ENCODE measurements around the gene EMC10.

Gene EMC10

DNA sequence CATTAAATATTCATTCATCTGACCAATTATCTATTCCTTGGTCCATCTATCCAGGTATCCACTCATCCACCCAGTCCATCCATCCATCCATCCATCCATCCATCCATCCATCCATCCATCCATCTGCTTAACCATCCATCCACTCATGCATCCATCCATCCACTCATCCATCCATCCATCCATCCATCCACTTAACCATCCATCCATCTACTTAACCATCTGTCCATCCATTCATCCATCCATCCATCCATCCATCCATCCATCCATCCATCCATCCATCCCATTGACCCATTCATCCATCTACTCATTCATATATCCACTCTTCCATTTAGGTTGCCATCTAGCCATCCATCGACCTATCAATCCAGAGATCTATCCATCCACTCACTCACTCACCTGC is 32.2 kb upstream of the EMC10 start:
- no peak overlapping the region for H3K27ac ChIP-seq
- TF ChIP-seq, protein P1, sequence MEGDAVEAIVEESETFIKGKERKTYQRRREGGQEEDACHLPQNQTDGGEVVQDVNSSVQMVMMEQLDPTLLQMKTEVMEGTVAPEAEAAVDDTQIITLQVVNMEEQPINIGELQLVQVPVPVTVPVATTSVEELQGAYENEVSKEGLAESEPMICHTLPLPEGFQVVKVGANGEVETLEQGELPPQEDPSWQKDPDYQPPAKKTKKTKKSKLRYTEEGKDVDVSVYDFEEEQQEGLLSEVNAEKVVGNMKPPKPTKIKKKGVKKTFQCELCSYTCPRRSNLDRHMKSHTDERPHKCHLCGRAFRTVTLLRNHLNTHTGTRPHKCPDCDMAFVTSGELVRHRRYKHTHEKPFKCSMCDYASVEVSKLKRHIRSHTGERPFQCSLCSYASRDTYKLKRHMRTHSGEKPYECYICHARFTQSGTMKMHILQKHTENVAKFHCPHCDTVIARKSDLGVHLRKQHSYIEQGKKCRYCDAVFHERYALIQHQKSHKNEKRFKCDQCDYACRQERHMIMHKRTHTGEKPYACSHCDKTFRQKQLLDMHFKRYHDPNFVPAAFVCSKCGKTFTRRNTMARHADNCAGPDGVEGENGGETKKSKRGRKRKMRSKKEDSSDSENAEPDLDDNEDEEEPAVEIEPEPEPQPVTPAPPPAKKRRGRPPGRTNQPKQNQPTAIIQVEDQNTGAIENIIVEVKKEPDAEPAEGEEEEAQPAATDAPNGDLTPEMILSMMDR (conservative IDR thresholded peaks at IDR 0.05): no peak
- no peak for TF ChIP-seq ZFX (IDR thresholded peaks at IDR 0.05)

DNA sequence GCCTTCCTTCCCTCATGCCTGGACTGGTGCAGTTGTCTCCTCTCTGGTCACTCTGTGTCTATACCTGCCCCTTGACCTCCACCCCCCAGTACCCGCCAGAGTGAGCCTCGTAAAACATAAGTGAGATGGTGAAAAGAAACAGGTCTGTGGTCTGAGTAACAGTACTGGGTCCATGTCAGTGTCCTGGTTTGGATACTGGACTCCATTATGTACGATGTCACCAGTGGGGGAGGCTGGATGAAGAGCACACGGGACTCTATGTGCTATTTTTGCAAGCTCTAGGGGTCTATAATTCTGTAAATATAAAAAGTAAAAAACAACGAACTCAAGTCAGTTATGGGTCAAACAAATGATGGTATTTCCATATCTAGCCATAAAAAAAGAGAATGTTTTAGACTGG is 29.3 kb upstream of the EMC10 start:
- TF ChIP-seq, protein P1 (conservative IDR thresholded peaks at IDR 0.05): no peak
- TF ChIP-seq ZFX (IDR thresholded peaks at IDR 0.05): no peak
- H3K27ac ChIP-seq: no peak overlapping the region

DNA sequence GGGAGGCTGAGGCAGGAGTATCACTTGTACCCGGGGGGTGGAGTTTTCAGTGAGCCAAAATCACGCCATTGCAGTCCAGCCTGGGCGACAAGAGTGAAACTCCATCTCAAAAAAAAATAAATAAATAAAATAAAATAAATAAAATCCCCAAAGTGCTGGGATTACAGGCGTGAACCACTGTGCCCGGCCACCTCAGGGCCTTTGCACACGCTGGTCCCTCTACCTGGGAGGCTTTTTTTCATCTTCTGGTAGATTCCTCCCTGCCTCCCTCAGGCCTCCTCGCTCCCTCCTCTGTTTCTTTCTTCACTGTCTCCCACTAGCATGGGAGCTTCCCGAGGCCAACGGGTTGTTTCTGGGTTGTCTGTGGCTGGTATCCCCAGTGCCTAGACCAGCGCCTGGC is 28.6 kb upstream of the EMC10 start:
- no peak overlapping the region for H3K27ac ChIP-seq
- TF ChIP-seq ZFX (IDR thresholded peaks at IDR 0.05): no peak
- TF ChIP-seq, protein P1 (conservative IDR thresholded peaks at IDR 0.05): no peak

DNA sequence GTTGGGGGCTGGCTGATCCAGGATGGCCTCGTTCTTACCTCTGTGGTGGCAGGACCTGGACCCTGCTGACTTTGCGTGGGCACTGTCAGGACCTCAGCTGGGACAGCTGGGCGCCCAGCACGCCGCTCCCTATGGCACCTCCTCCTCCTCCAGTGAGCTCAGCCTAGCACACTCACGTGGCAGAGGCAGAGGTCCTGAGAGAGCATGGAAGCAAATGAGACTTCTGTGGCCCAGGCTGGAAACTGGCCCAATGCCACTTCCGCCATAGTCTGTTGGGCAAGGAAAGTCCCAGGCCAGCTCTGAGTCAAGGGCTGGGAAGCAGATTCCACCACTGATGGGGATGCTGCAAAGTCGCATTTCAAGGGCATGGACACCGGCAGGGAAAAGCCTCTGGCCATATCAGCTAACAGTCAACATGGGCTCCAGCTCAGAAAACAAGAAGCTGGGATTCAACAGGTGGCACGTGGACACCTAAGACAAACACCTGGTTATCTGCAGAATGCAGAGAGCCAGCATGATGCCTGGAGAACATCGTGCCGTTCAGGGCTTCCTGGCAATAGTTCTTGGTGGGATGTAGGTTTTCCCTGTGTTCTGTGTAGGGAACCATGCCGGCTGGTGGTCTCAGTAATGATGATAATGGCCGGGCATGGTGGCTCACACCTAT is 26.9 kb upstream of the EMC10 start:
- TF ChIP-seq, protein P1 (conservative IDR thresholded peaks at IDR 0.05): no peak
- TF ChIP-seq ZFX (IDR thresholded peaks at IDR 0.05): no peak
- no peak overlapping the region for H3K27ac ChIP-seq

DNA sequence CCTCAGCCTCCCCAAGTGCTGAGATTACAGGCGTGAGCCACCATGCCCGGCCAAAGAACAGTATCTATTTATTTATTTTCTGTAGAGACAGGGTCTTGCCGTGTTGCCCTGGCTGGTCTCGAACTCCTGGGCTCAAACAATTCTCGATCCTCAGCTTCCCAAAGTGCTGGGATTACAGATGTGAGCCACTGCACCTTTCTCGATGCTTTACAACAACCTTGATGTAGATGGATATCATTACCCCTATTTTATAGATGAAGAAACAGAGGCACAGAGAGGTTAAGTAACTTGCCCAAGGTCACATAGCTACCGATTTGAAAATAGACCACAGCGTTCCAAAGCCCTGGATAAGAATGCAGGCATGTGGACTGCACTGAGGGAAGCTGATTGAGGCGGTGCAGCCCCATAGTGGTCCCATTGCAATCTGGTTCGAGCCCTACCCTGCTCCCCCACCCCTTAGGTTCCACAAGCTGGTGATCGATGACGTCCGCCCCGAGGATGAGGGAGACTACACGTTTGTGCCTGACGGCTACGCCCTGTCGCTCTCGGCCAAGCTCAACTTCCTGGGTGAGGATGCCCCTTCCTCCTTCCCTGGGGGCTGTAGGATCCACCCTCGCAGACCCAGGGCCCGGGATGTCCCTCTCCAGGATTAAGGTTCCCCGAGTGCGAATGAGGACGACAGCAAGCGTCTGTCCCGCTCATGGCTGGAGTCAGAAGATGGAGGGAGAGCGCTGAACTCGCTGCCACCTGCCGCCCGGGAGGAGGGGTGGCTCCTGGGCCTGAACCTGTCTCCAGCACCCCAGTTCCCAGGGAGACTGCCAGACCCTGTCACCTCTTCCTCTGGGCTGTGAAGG is 25.7 kb upstream of the EMC10 start:
- no peak for TF ChIP-seq ZFX (IDR thresholded peaks at IDR 0.05)
- TF ChIP-seq, protein P1 (conservative IDR thresholded peaks at IDR 0.05): no peak
- no peak overlapping the region for H3K27ac ChIP-seq

DNA sequence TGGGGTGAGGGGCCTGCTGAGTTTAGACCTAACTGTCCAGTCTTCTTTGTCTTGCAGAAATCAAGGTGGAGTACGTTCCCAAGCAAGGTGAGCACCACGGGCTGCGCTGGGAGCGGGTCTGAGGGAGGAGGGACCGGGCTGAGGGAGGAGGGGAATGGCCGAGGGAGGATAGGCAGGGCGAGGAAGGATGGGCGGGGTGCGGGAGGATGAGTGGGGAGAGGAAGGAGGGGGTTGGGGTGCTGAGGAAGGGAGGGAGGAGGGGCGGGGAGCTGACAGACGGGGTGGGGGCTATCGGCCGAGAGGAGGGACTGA is 25.1 kb upstream of the EMC10 start:
- H3K27ac ChIP-seq: no peak overlapping the region

DNA sequence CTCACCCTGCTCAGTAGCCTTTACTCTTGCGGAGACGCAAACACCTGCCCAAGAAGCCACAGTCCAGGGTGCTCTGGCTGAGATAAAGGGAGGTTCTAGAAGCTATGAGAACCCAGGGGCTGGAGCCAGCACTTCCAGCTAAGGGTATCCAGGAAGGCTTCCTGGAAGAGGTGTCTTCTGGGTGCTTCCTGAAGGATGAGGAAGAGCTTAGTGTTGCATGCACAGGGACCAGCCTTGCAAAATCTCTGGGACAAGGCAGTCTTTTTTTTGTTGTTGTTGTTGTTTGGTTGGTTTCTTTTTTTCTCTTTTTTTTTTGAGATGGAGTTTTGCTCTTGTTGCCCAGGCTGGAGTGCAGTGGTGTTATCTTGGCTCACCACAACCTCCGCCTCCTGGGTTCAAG is 23.1 kb upstream of the EMC10 start:
- TF ChIP-seq, protein P1 (conservative IDR thresholded peaks at IDR 0.05): no peak
- no peak for TF ChIP-seq ZFX (IDR thresholded peaks at IDR 0.05)
- H3K27ac ChIP-seq: no peak overlapping the region

More for the DNA sequence above, 25.1 kb upstream of the EMC10 start:
- TF ChIP-seq, protein P1 (conservative IDR thresholded peaks at IDR 0.05): no peak
- TF ChIP-seq ZFX (IDR thresholded peaks at IDR 0.05): no peak
